Colon (tissue), 2 donors: ENCODE data around the gene BTBD2.

Source experiments
- FAIRE-seq: peaks from 2 replicates; lab custom pipeline; 2012; peaks lifted over from hg19 to GRCh38; lab: Jason Lieb, UNC
- donor health status: control.
- donor health status: control.

BTBD2 gene

DNA sequence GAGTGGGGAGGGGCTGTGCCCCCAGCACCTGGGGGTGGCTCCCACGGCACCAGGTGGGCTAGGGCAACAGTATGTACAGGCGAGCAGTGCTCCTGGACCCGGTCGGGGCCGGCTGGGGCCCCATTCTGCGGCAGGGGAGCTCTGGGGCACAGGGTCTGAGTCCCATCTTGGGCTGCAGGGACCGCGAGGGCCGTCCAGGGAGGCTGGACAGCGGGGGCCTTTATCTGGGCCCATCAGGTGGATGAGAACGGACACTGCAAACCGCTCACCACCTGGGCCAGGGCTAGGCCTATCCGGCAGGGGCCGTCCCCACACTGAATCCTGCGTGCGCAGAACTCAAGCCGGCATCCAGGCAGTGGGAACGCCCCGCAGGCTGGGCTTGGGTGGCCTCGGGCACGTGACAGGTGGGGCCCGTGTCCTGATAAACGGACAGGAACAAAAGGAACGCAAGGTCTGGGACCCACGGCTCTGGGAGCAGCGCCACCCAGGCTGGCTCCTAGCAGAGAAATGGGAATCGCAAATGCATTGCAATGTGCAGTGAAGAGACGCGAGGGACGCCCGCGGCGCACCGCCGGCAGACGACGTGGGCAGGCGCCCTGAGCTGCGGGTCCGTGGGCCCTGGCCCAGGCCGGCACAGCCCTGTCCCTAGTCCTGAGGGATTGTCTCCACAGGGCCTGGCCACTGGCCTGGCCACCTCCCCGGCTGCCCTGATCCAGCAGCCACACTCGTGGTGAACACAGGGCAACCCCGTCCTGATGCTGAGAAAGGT, 29.7 kb downstream of the BTBD2 start:
- FAIRE-seq: no peak

DNA sequence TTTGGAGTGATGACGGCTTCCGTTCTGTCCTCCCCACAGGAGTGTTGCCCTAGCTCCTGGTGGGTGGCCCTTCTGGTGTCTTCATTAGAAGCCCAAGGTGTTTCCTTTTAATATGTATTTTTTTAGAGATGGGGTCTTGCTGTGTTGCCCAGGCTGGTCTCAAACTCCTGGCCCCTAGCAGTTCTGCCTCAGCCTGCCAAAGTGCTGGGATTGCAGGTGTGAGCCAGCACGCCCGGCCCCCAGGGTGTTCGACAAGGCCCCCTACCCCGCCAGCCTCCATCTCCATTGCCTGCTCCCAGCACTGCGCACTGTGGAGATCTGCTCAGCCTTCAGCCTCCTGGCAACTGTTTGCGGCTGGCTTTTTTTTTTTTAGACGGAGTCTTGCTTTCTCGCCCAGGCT, 31.2 kb downstream of the BTBD2 start:
- no peak for FAIRE-seq

DNA sequence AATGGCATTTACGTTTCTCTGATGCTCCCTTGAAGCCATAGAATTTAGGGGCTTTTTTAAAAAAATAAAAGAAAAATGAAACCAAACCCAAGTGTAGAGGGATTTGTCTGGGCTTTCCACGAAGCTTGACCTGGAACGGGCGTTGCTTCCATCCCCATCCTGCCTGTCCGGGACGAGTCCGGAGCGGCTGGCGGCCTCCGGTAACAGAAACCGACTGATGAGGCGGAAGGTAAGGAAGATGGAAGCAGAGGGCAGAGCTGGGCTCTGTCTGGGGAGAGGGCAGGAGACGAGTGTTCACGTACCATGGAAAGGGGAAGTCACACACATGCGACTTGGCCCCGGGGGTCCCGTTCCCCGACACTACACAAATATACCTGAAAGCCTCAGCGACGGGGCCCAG, 34.3 kb downstream of the BTBD2 start:
- FAIRE-seq: no peak

DNA sequence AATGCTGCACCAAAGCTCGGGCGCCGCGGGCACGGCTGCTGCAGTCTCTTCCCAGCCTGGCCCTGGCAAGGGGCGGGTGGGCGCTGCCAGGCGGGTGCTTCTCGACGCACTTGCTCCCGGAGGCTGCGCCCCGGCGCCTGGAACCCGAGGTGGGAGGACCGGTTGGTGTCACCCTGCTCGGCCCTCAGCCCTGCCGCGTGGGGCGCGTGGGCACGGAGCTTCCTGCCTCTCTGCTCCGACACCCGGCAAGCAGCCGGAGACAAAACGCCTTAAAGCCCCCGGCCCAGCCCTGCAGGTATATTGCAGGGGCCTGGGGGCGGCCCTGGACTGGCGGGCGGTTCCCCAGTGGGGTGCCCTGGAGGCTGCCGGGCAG, 34.7 kb downstream of the BTBD2 start:
- FAIRE-seq: no peak

DNA sequence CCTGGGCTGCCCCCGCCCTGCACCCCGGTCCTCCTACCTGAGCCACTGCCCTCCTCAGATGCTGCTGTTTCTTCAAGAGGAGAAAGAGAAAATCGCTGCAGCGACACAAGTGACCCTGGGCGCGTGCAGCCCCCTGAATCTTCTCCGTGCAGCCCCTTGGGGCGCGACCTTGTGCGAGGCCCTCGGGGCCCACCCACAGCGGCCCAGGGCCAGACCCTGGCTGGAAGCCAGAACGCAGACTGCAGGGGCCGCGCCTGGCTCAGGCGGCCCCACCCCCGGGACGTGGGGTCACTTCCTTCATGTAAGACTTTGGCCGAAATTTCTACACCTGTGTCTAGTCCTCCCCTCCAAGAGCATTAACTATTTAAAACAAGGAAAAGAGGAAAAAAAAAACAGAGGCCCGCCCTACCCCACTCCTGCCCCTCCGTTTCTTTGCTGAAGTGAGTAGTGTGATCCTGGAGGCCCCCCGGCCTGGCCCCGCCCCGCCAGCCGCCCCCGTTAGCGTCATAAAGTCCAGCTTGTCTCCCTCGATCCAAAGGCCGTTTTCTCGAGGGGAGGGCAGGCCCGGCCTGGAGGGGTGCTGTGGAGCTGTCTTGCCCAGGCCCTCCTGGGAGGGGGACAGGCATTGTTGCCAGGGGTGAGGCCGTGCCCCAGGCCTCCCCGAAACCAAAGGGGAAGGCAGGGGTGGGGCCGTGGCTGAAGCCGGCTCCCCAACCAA, 35.3 kb downstream of the BTBD2 start:
- FAIRE-seq: no peak

DNA sequence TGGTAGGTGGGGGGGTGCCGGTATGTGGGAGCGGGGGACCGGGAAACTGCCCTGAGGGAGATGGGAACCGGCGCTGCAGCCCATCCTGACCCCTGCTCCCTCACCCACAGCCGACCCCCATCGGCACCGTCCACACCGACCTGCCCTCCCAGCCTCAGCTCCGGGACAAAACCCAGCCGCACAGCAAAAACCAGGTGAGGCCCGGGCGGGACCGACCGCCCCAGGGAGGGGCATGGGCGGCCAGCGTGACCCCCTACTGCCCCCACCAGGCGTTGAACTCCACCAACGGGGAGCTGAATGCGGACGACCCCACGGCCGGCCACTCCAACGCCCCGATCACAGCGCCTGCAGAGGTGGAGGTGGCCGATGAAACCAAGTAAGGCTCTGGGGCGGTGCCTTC, 35.9 kb downstream of the BTBD2 start:
- FAIRE-seq: no peak

DNA sequence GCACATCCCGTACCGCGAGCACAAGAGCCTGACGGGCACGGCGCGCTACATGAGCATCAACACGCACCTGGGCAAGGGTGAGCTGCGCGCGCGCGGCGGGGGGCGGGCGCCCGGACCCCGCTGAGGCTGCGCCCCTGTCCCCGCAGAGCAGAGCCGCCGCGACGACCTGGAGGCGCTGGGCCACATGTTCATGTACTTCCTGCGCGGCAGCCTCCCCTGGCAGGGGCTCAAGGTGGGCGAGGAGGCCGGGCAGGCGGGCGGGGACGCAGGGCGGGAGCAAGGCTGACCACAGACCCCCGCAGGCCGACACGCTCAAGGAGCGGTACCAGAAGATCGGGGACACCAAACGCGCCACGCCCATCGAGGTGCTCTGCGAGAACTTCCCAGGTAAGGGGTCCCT, 36.5 kb downstream of the BTBD2 start:
- no peak for FAIRE-seq

DNA sequence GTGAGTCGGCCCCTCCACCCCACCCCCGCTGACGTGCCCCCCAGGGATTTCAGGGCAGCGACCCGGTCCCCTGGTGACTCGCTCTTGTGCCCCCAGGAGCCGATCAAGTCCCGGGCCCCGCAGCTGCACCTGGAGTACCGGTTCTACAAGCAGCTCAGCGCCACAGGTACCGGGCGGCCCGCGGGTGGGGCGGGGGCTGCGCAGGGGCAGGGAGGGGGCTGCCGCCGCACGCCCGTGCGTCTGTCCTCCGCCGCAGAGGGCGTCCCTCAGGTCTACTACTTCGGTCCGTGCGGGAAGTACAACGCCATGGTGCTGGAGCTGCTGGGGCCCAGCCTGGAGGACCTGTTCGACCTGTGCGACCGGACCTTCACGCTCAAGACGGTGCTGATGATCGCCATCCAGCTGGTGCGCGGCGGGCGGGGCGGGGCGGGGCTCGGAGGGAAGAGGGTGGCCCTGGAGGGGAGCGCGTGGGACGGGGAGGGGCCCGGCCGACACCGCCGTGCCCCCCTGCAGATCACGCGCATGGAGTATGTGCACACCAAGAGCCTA, 37.1 kb downstream of the BTBD2 start:
- FAIRE-seq: no peak

DNA sequence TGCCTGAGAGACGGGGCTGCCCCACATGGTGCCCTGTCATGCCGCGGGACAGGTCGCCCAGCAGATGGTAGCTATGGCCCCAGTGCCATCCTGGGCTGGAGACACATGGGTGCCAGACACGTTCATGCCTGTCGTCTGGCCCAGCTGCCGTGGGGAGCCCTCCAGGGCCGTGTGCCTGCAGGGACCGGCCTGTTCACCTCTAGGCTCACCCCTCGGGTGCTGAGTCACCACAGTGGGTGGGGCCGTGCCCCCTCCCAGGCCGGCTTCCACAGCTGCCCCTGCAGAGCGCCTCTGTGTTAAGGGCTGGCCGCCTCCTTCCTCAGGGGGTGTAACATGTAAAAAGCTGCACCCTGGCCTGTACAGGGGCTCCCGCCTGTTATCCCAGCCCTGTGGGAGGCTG, 38.4 kb downstream of the BTBD2 start:
- no peak for FAIRE-seq

DNA sequence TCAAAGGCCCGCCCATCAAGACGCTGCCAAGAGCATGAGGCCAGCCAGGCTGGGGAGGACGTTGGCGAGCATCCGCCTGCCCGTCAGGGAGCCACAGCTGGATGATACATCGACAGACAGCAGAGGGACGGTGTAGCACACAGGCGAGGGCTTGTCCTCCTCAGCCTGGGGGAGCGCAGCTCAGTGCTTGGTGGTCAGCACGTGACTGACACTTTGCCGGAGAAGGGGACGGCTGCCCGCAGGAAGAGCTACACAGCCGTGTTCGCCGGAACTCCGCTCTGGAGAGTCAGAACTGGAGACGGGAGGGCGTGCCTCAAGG, 40.4 kb downstream of the BTBD2 start:
- FAIRE-seq: no peak

DNA sequence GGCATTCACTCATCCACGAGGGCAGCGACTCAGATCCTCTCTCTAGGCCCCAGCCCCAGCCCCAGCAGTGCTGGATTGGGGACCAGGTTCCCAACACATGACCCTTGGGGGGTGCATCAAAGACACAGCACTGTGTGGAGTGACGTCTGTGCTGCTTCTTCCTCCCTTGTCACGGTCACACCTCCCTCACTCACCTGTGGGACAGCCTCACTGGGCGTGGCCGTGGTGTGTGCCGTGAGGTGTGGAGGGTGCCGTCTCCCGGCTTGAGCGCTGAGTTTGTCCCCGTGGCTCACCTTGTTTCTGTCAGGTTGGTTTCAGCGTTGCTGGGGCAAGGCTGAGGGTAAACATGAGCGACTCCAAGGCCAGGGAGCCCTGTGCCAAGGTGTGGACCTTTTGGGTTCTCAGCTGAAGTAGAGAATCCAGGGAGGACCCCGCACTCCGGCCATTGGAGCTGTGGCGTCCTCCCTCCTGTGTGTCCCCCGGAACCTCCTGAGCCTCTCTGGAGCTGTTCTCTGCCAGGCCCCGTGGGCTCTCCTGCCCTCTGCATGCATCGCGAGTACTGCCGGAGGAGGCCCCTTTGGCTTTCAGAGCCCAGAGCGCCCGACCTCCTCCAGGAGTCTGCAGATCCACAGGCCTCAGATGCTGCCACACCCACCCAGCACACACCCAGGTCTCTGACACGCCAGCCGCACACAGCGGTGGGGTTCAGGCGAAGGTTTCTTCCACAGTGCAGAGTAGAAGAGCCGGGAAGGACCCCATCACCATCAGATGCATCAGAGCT, 40.9 kb downstream of the BTBD2 start:
- FAIRE-seq: no peak

DNA sequence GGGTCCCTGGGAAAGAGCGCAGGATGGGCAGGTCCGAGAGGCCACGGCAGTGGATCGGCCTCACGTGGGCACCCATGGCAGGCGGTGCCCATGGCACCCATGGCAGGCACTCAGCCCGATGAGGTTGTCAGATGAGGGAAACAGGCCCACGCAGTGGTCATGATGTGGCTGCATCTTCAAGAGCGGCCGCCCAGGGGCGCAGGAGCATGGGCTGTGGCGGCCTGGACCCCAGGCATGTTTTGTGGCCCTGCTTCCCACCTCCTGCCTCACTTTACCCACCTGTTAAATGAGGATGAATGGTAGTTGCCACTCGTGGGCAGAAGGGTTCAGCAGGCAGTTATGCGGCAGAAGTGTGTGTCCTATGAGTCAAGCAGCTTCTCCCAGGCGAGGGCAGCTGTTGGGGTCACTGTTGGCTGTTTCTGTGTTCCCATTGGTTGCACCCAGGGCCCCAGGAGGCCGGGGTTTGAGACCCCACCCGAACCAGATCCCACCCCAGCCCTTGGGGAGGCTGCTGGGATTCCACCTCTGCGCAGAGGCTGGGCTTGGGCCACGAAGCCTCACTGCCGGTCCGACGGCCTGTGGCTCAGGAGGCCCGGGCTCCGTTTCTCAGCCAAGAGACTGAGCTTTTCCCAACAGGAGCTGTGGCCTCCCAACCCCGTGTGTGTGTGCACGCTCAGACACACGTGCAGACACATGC, 44.6 kb downstream of the BTBD2 start:
- no peak for FAIRE-seq

DNA sequence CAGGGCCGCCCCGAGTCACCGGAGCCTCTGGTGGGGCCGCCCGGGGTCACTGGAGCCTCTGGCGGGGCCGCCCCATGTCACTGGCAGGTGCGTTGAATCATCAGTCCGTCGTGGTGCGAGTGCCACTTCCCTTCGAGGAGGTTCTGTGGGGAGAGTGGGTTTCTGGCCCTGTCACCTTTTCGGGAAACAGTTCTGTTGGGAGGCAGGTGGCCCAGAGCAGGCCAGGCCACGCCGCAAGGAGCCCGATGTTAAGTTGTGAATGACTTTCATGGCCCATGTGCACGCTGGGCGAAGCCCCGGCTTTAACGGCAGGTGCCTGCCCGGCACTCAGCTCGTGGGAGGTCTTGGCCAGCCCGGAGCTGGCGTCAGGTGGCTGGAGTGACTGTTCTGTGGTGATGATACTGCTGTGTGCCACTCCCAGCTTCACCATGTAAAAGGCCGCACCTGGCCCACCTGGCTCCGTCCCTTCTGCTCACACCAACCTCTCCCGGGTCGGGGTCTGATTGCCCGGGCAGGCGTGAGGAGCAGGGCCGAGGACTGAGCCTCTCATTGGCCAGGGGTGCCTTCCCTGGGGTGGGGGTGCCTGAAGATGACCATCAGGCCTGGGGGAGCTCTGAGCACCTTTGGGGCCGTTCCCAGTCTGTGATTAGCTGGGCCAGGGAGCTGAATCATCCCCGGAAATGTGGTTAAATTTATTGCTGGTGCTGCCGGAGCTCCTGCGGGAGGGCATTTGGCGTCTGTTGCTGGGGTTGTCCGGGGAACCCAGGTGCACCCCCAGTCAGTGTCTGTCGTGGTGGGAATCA, 45.3 kb downstream of the BTBD2 start:
- no peak for FAIRE-seq

DNA sequence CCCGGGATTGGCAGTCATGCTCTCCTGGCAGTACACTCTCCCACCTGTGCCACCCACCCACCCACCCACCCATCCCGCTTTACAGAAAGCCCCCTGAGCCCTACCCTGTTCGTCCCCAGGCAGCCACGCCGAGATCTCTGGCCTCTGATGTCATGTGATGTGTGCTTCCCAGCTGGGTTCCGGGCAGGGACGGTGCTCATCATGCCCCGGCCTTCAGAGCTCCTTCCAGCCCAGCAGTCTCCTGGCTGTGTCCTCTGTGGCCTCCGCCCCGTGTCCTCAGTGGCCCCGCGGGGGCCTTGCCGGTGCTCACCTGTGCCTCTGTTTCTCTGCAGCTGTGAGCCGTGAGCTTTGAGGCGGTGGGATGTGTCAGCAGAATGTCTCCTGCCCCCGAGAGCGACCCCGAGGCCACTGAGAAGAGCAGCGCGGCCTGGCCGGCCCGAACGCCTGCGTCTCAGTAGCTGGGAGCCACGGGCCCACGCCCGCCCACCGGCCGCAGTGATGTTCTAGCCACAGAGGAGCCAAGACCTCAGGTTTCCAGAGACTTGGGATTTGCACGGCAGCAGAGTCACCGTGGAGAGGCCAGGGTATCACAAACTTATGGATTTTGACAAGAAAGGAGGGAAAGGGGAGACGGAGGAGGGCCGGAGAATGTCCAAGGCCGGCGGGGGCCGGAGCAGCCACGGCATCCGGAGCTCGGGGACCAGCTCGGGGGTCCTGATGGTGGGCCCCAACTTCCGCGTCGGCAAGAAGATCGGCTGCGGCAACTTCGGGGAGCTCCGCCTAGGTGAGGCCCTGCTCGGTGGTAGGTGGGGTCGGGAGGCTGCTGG, 46.1 kb downstream of the BTBD2 start:
- FAIRE-seq: no peak

DNA sequence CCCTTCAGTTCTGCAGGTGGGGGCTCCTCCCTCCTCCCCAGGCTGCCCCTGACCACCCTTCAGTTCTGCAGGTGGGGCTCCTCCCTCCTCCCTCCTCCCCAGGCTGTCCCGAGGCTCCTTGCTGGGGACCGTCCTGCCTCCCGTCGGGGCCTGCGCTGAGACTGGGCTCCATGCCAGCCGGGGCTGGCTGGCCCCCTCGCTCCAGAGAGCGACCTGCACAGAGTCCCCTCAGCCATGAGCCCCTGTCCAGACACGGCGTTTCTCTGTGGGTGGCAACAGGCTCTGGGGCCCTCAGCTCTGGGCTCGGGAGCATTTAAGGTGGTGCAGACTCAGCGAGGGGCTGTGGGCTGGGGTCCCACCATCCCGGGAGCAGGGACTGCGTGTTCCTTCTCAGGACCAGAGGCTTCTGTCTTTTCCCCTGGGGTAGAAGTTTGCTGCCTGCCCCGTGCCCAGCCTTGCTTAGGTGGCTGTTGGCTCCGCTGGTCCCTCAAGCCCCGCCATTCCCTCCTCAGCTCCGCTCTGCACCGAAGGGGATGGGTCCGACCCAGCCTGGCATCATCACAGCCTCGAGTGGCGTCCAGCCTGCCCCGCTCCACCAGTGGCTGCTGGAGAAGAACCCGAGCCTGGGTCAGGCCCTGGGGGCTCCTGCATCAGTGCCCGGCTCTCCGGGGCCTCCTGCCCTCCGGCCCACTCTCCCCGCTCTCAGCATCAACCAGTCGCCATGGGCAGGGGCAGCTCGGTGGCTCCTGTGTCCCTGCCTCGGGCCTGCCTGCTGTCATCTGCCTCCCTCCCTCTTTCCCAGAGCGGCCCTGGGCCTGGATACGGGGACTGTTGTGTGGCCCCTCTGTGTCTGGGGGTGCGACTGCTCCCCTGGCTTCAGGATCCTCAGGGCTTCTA, 47.0 kb downstream of the BTBD2 start:
- no peak for FAIRE-seq

DNA sequence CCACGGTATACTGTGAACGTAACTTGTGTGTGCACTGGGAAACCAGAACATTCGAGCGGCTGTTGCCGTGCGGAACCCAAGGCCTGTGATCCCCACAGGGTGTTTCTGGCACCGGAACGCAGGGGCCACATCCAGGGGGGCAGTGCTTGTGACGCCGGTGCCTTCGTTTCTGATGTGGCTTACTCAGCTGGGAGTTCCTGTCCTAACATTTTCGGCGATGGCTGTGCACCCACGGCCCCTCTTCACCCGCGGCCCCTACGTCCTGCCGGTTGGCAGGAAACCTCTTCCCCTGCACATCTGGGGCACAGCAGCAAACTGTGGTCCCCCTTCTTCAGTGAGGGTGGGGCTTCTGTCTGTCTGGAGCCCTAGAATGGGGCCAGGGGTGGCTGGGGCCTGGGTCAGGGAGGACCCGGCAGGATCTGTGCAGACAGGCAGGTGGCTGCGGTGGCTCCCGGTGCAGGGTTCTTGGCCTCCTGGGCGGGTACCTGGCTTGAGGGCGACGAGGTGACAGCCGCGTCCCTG, 48.4 kb downstream of the BTBD2 start:
- no peak for FAIRE-seq

DNA sequence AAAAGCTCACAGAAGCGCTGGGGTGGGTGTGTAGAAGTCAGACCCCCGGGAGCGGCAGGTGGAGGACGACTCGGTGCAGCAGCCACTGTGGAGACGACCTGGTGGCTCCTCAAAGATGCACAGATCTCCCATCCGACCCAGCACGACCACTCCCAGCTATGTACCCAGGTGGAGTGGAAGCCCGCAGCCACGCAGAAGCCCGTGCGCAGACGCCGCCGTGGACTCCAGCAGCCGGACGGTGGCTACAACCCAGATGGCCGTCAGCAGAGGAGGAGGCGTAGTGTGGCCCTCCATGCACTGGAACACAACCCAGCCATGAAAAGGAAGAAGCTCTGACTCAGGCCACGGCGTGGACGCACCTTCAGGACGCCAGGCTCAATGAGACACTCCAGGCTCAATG, 52.8 kb downstream of the BTBD2 start:
- FAIRE-seq: no peak

DNA sequence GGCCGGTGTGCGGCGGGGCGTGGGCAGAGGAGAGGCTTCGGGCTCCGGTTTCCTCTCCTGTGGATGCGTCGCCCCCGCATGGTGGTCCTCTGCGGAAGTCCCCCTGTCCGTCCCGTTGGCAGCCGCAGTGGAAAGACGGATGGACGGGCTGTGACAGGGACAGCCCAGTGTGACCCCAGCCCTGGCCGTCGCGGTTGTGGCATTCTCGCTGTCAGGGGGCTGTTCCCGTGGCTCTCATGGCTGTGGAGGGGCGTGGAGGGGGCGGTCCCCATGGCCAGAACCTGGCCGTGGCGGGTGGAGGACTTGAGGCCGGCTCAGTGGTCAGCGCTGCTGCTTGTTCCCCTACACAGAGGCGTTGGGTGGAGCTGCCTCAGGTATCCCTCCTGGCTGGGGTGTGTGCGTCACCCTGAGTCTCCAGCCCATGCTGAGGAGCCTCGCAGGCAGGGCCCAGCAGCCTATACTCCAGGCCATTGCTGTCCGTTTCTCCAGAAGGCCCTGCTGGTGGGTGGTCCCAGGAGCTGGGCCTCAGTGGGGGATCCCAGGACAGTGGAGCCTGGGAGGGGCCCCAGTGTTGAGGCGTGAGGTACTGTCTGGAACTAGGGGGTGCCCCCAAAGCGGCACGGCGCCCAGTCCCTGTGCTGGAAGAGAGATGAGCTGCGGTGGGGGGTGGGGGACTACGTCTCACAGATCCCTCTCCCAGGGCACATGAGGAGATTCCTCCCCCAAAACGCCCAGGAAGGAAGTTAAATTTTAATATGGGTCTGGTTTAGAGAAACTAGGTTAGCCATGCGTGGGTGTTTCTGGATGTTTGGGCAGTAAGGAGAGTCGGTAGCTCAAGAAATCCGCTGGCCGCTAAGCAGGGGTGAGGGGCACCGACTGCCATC, 54.3 kb downstream of the BTBD2 start:
- no peak for FAIRE-seq
